NB4 (cell line): ENCODE data around the gene PROSER2.

Source experiments
- DNase-seq: peaks from one replicate; pipeline ENCODE4 v3.0.0; 2010; ENCODE audit warnings: low read depth
- H3K4me3 ChIP-seq: one replicate; pipeline ENCODE4 v1.5.1; 2011; ENCODE audit warnings: mild to moderate bottlenecking, low read depth, low read length, moderate library complexity
- CTCF ChIP-seq: IDR thresholded peaks from one replicate; pipeline ENCODE4 v1.5.1; 2012; ENCODE audit warnings: low read depth, low read length
- MAX ChIP-seq: IDR thresholded peaks from 2 replicates; pipeline ENCODE4 v1.6.1; 2011; ENCODE audit warnings: low read depth, low read length
- MYC ChIP-seq: IDR thresholded peaks from 2 replicates; pipeline ENCODE4 v1.6.1; 2011; ENCODE audit warnings: low read depth, low read length
- POLR2A ChIP-seq: IDR thresholded peaks from 2 replicates; pipeline ENCODE4 v1.6.1; 2011; ENCODE audit warnings: mild to moderate bottlenecking; ENCODE audit not compliant: insufficient read length; ENCODE audit errors: extremely low read depth

The PROSER2 gene

GRCh38 chr10:11896549-11897200, 73.5 kb downstream of the PROSER2 start:
- TF ChIP-seq MYC (no peak), MAX (no peak), POLR2A (no peak), CTCF (no peak)
- DNase-seq: no peak
- no peak overlapping the region for H3K4me3 ChIP-seq

- TF ChIP-seq POLR2A (no peak), MYC (no peak), MAX (no peak), CTCF (no peak)
- DNase-seq: no peak
- no peak overlapping the region for H3K4me3 ChIP-seq
Measured at GRCh38 chr10:11898033-11898371, 74.8 kb downstream of the PROSER2 start.

GRCh38 chr10:11898372-11899066, 75.4 kb downstream of the PROSER2 start:
- TF ChIP-seq CTCF (no peak), POLR2A (no peak), MYC (no peak), MAX (no peak)
- no peak for DNase-seq
- no peak overlapping the region for H3K4me3 ChIP-seq

GRCh38 chr10:11899067-11899876, 76.1 kb downstream of the PROSER2 start:
- H3K4me3 ChIP-seq: no peak overlapping the region
- TF ChIP-seq CTCF (no peak), POLR2A (no peak), MAX (no peak), MYC (no peak)

GRCh38 chr10:11901036-11901301, 77.8 kb downstream of the PROSER2 start:
- no peak for TF ChIP-seq POLR2A

More at GRCh38 chr10:11899067-11899876, 76.1 kb downstream of the PROSER2 start:
- no peak for DNase-seq

GRCh38 chr10:11901454-11901832, 78.3 kb downstream of the PROSER2 start:
- H3K4me3 ChIP-seq: no peak overlapping the region
- DNase-seq: no peak
- TF ChIP-seq MAX (no peak), POLR2A (no peak), MYC (no peak), CTCF (no peak)

More at GRCh38 chr10:11901036-11901301, 77.8 kb downstream of the PROSER2 start:
- H3K4me3 ChIP-seq: no peak overlapping the region
- no peak for DNase-seq
